HEK293T (cell line): ENCODE data around the gene ADK.

ENCODE experiments used
- ARNT ChIP-seq: fragments of 450-650 bp; IDR thresholded peaks from 2 replicates; pipeline ENCODE4 v1.6.1; 2017; ENCODE audit warnings: mild to moderate bottlenecking
- BHLHE40 ChIP-seq: fragments of 450-650 bp; IDR thresholded peaks from 2 replicates; pipeline ENCODE4 v1.6.1; 2016; ENCODE audit warnings: mild to moderate bottlenecking, moderate library complexity, borderline replicate concordance
- L3MBTL2 ChIP-seq: fragments of 450-650 bp; conservative IDR thresholded peaks from 2 replicates; pipeline ENCODE4 v1.6.1; 2016; ENCODE audit warnings: mild to moderate bottlenecking

GRCh38 chr10:74599672-74600071, 448.7 kb downstream of the ADK start:
- no peak for TF ChIP-seq ARNT
- no peak for TF ChIP-seq L3MBTL2
- TF ChIP-seq BHLHE40, result no peak
